A673 (cell line): Measurements from ENCODE around the gene PMM2. TPM values are rescaled to one million over a fixed set of nuclear protein-coding genes. Genes with fewer than 3 reads are reported as not detected.

ENCODE experiments used
- BruUV-seq: library from RNA; stranded (reverse); fragments of 400-500 nt; replicated peaks from 2 replicates; lab custom pipeline; 2021; lab: Mats Ljungman, UMichigan
- CTCF ChIA-PET: fragments of 300-600 bp; sonication (Branson Sonifier 250); formaldehyde crosslinking; loops from one replicate; lab custom pipeline; 2022; ENCODE audit warnings: antibody characterized with exemption; lab: Charles Lee
- POLR2A ChIA-PET: fragments of 300-600 bp; sonication (Branson Sonifier 250); formaldehyde crosslinking; loops from one replicate; lab custom pipeline; 2022; ENCODE audit warnings: antibody characterized with exemption; ENCODE audit not compliant: low non-redundant PET; lab: Charles Lee
- DNase-seq: peaks from one replicate; pipeline ENCODE4 v3.0.0-alpha.2; 2015; ENCODE audit warnings: low spot score
- H3K27ac ChIP-seq: fragments of 200-600 bp; sonication (generic); 2 replicates; pipeline ENCODE4 v1.5.1; 2016; ENCODE audit warnings: mixed run types, low read depth, mild to moderate bottlenecking, mixed read lengths, antibody characterized with exemption, low read length; ENCODE audit not compliant: poor library complexity, severe bottlenecking
- H3K27me3 ChIP-seq: fragments of 200-600 bp; sonication (generic); replicated peaks from 2 replicates; pipeline ENCODE4 v1.6.1; 2017; ENCODE audit warnings: mixed run types, low read depth, mild to moderate bottlenecking, mixed read lengths, antibody characterized with exemption, low read length; ENCODE audit not compliant: insufficient read depth, poor library complexity
- H3K36me3 ChIP-seq: fragments of 200-600 bp; sonication (generic); 2 replicates; pipeline ENCODE4 v1.6.1; 2016; ENCODE audit warnings: mixed run types, mild to moderate bottlenecking, mixed read lengths, antibody characterized with exemption, low read length; ENCODE audit not compliant: insufficient read depth, poor library complexity, severe bottlenecking
- H3K4me1 ChIP-seq: fragments of 200-600 bp; sonication (generic); 2 replicates; pipeline ENCODE4 v1.6.1; 2017; ENCODE audit warnings: mixed run types, mild to moderate bottlenecking, mixed read lengths, antibody characterized with exemption, low read length; ENCODE audit not compliant: insufficient read depth, poor library complexity, severe bottlenecking
- H3K4me3 ChIP-seq: fragments of 200-600 bp; sonication (generic); 2 replicates; pipeline ENCODE4 v1.5.1; 2016; ENCODE audit warnings: low read depth, mixed run types, mild to moderate bottlenecking, mixed read lengths, low read length; ENCODE audit not compliant: poor library complexity, severe bottlenecking
- H3K9me3 ChIP-seq: fragments of 200-600 bp; sonication (generic); 2 replicates; pipeline ENCODE4 v1.6.1; 2016; ENCODE audit warnings: mixed run types, low read depth, mild to moderate bottlenecking, mixed read lengths, antibody characterized with exemption, low read length; ENCODE audit not compliant: poor library complexity, severe bottlenecking
- EZH2 ChIP-seq: fragments of 200-600 bp; sonication (generic); IDR thresholded peaks from 2 replicates; pipeline ENCODE4 v1.6.1; 2017; ENCODE audit warnings: borderline replicate concordance, low read depth, mild to moderate bottlenecking, mixed read lengths, antibody characterized with exemption, low read length; ENCODE audit not compliant: poor library complexity, severe bottlenecking
- intact Hi-C: fragments of 100-400 bp; cut with micrococcal nuclease; formaldehyde crosslinking; loops from one replicate; pipeline ENCODE4 v1.10.0; 2022; ENCODE audit not compliant: unreplicated experiment
- total RNA-seq: library from RNA; stranded (reverse); gene quantifications from 2 replicates; pipeline ENCODE4 v1.2.3, GENCODE V29; 2021
- TF ChIP-seq, protein P1 (sequence below): fragments of 300-800, 200-600 bp; sonication (generic); conservative IDR thresholded peaks from 2 replicates; pipeline ENCODE4 v1.5.1; 2017; ENCODE audit warnings: low read depth, mild to moderate bottlenecking, antibody characterized with exemption, low read length, moderate library complexity, mixed read lengths

PMM2 gene
- total RNA-seq, 1 experiment from 2014 or later, result 54.8 TPM

DNA sequence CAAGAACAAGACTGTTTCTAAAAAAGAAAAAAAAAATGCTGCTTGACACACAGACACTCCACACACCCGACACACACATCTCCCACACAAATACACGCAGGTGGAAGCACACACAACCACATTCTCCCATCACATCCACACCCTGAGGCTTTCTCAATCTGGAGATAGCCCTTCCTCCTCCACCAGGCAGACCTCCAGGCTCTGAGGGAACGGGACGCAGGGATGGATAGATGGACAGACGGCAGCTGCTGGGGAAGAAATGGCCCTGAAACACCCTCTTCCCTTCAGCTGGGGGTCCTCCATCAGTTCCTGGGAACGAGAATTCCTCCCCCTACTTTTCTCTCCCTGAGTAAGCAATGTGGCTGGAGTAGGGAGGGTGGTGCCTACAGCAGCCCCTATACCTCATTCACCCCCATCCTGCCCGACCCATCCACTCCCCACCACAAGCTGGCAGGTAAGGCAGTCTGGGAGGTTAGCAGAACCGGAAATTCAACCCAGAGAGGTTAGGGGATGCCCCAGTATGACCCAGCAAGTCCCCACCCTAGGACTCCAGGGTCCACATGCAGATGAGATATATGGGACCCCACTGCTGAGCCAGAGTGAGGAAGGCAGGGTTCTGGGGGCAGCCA is 80.4 kb downstream of the PMM2 start:
- Histone ChIP-seq H3K4me1 (no peaks in the 10 kb centered on the region), H3K27me3 (no peaks in the 10 kb centered on the region), H3K4me3 (no peak overlapping the region), H3K36me3 (no peaks in the 10 kb centered on the region), H3K9me3 (no peaks in the 10 kb centered on the region), H3K27ac (no peak overlapping the region)
- CTCF ChIA-PET, result no interaction called here
- intact Hi-C loops, result no loop called here
- TF ChIP-seq, protein P1, sequence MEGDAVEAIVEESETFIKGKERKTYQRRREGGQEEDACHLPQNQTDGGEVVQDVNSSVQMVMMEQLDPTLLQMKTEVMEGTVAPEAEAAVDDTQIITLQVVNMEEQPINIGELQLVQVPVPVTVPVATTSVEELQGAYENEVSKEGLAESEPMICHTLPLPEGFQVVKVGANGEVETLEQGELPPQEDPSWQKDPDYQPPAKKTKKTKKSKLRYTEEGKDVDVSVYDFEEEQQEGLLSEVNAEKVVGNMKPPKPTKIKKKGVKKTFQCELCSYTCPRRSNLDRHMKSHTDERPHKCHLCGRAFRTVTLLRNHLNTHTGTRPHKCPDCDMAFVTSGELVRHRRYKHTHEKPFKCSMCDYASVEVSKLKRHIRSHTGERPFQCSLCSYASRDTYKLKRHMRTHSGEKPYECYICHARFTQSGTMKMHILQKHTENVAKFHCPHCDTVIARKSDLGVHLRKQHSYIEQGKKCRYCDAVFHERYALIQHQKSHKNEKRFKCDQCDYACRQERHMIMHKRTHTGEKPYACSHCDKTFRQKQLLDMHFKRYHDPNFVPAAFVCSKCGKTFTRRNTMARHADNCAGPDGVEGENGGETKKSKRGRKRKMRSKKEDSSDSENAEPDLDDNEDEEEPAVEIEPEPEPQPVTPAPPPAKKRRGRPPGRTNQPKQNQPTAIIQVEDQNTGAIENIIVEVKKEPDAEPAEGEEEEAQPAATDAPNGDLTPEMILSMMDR, result no peak
- TF ChIP-seq EZH2, result no peak
- POLR2A ChIA-PET, result interaction anchor here (0.6 kb wide), 1 partner anchor 256 kb away, joined by 3 read pairs; no protein-coding TSS in a partner anchor
- DNase-seq, result no peak
- BruUV-seq, result no TSS peak

DNA sequence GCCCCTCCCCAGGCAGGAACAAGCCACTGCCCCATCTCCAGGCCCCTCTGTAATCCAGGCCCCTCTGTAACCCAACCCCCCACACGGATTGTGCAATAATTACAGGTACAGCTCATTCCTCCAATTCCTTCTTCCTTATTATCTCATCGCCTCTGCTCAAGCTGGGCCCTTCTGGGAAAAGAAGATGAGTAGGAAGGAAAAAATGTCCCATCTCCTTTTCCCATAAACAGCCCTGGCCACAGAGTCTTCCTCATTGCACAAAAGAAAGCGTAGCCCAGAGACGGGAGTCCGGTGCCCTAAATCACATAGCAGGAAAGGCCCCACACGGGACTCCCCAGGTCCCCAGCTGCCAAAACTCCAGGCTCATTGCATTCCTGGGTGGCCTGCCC is 80.9 kb downstream of the PMM2 start:
- no peak for DNase-seq
- CTCF ChIA-PET, result interaction anchor here (0.5 kb wide), 1 partner anchor 10 kb away, joined by 3 read pairs; the partner anchor contains the start of gene CARHSP1
- TF ChIP-seq, protein P1, result no peak
- TF ChIP-seq EZH2, result no peak
- Histone ChIP-seq H3K9me3 (no peaks in the 10 kb centered on the region), H3K27ac (no peak overlapping the region), H3K4me1 (no peaks in the 10 kb centered on the region), H3K27me3 (no peaks in the 10 kb centered on the region), H3K4me3 (no peak overlapping the region), H3K36me3 (no peaks in the 10 kb centered on the region)
- POLR2A ChIA-PET, result no interaction called here
- intact Hi-C loops, result no loop called here
- no TSS peak for BruUV-seq

DNA sequence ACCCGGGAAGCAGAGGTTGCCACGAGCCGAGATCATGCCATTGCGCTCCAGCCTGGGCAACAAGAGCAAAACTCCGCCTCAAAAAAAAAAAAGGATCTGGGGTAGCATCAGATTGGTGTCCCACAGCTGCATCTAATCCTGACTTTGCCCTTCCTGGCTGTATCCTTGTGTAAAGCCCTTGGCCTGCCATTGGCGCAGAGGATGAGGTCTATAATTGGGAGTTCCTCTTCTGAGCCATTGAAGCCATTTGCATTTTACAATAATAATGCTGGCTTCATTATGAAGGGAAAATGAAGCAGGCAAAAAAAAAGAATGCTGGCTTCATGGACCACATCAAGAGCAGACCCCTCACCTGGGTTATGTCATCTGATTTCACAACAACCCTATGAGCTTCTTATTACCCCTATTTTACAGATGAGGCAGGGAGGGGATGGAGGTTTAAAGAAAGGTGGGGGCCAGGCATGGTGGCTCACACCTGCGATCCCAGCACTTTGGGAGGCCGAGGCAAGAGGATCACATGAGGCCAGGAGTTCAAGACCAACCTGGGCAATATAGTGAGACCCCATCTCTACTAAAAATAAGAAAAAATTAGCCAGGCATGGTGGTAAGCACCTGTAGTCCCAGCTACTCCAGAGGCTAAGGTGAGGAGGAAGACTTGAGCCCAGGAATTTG is 83.3 kb downstream of the PMM2 start:
- TF ChIP-seq EZH2, result no peak
- TF ChIP-seq, protein P1, result no peak
- H3K27me3 ChIP-seq, result no peaks in the 10 kb centered on the region
- ChIA-PET CTCF (interaction anchor here (0.7 to 1.8 kb wide), 8 partner anchors 10 to 244 kb away, joined by 3 to 9 read pairs (median 4); partner anchors contain the start of gene CARHSP1), POLR2A (interaction anchor here (0.6 kb wide), 1 partner anchor 305 kb away, joined by 3 read pairs; no protein-coding TSS in a partner anchor)
- DNase-seq, result no peak
- no peaks in the 10 kb centered on the region for H3K4me1 ChIP-seq
- H3K9me3 ChIP-seq, result no peaks in the 10 kb centered on the region
- H3K27ac ChIP-seq, result no peak overlapping the region
- no peak overlapping the region for H3K4me3 ChIP-seq
- H3K36me3 ChIP-seq, result no peaks in the 10 kb centered on the region
- intact Hi-C loops, result loop anchor here (1.0 kb wide), 2 partner anchors 220 to 314 kb away; no protein-coding TSS in a partner anchor
- no TSS peak for BruUV-seq
